NCI-H446 treated with DMSO at 0.1 percent for 48 hours (cell line): ENCODE data around the gene LDB2.
"Not testable (repeated sequence)": the region's sequence is repeated elsewhere in the genome, so short reads cannot be mapped to it uniquely, and the experiment has no call there.

ENCODE experiments used
- DNase-seq: peaks from one replicate; lab custom pipeline; 2025; lab: John Stamatoyannopoulos, UW

LDB2 gene

GRCh38 chr4:16596267-16596666 lies 302.2 kb downstream of the LDB2 start:
- DNase-seq: no peak

- no peak for DNase-seq
Observed at GRCh38 chr4:16594128-16594527, 304.3 kb downstream of the LDB2 start.

- no peak for DNase-seq
Observed at GRCh38 chr4:16593386-16593785, 305.1 kb downstream of the LDB2 start.

- no peak for DNase-seq
Observed at GRCh38 chr4:16591272-16591826, 307.1 kb downstream of the LDB2 start.

GRCh38 chr4:16590797-16591196 lies 307.6 kb downstream of the LDB2 start:
- no peak for DNase-seq

- no peak for DNase-seq
Observed at GRCh38 chr4:16588651-16589050, 309.8 kb downstream of the LDB2 start.

GRCh38 chr4:16588149-16588548 lies 310.3 kb downstream of the LDB2 start:
- DNase-seq: no peak

- no peak for DNase-seq
Observed at GRCh38 chr4:16585053-16585452, 313.4 kb downstream of the LDB2 start.

GRCh38 chr4:16583764-16584163 lies 314.7 kb downstream of the LDB2 start:
- DNase-seq: no peak

GRCh38 chr4:16582526-16582925 lies 315.9 kb downstream of the LDB2 start:
- no peak for DNase-seq

- DNase-seq: no peak
Observed at GRCh38 chr4:16582036-16582435, 316.4 kb downstream of the LDB2 start.

- no peak for DNase-seq
Observed at GRCh38 chr4:16581117-16581516, 317.3 kb downstream of the LDB2 start.

GRCh38 chr4:16580514-16580913 lies 317.9 kb downstream of the LDB2 start:
- no peak for DNase-seq

GRCh38 chr4:16579866-16580265 lies 318.6 kb downstream of the LDB2 start:
- DNase-seq: no peak

- no peak for DNase-seq
Observed at GRCh38 chr4:16577177-16577576, 321.3 kb downstream of the LDB2 start.

- DNase-seq: no peak
Observed at GRCh38 chr4:16574981-16575380, 323.5 kb downstream of the LDB2 start.

- no peak for DNase-seq
Observed at GRCh38 chr4:16573739-16574138, 324.7 kb downstream of the LDB2 start.

GRCh38 chr4:16573206-16573605 lies 325.2 kb downstream of the LDB2 start:
- DNase-seq: no peak

GRCh38 chr4:16572631-16573030 lies 325.8 kb downstream of the LDB2 start:
- no peak for DNase-seq

GRCh38 chr4:16572161-16572560 lies 326.3 kb downstream of the LDB2 start:
- DNase-seq: no peak

- DNase-seq: no peak
Observed at GRCh38 chr4:16569790-16570189, 328.7 kb downstream of the LDB2 start.

- DNase-seq: not testable (repeated sequence)
Observed at GRCh38 chr4:16557316-16557715, 341.1 kb downstream of the LDB2 start.

GRCh38 chr4:16555156-16555555 lies 343.3 kb downstream of the LDB2 start:
- no peak for DNase-seq

- DNase-seq: no peak
Observed at GRCh38 chr4:16550531-16550930, 347.9 kb downstream of the LDB2 start.

GRCh38 chr4:16545656-16546055 lies 352.8 kb downstream of the LDB2 start:
- no peak for DNase-seq
